ENCODE data around the gene MAP3K13.

Gene MAP3K13

DNA sequence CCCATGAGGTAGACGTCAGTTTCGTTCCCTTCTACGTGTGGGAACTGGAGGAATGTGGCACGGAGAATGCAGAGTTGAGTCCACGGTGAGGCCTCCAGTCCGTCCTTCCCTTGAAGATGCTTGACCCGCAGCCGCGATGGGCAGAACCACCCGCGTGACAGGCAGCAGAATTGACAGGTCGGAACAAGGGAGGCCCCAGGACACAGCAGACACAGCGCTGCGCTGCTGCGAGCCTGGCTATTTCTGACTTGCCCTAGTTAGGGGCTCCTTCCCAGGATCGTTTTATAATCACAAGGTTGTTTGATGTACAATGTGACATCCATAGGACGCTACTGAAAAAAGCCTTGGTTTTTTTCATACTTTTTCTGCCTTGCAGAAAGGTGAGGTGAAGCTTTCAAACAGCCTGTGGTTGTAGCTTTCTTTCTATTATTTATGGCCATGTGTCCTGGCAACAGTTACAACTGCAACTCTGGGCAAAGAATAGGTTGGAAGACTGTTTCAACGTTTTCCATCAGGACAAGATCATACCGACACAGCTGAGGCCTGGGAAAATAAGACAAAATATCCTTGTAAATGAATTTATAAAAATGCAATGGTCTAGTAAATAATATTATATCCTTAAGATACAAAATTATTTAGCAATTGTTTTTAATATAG is 145.5 kb downstream of the MAP3K13 start:
- no peak for DNase-seq (ENCODE audit: low spot score)

DNA sequence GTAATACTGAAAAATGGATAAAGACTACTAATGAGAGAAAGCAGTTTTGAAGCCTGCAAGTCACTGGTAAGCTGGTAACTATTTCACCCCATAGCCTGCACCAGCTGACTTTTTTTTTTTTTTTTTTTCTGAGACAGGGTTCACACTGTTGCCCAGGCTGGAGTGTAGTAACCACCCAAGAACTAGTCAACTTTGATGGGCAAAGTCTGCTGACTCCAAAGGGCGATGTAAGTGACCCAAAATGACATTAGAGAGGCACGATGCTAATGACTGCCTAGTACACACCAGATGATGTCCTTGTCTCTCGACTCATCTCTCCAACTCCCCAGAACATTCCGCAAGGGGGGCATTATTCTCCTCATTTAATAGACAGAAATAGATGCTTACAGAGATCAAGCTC is 148.8 kb downstream of the MAP3K13 start:
- DNase-seq (ENCODE audit: low spot score): no peak

DNA sequence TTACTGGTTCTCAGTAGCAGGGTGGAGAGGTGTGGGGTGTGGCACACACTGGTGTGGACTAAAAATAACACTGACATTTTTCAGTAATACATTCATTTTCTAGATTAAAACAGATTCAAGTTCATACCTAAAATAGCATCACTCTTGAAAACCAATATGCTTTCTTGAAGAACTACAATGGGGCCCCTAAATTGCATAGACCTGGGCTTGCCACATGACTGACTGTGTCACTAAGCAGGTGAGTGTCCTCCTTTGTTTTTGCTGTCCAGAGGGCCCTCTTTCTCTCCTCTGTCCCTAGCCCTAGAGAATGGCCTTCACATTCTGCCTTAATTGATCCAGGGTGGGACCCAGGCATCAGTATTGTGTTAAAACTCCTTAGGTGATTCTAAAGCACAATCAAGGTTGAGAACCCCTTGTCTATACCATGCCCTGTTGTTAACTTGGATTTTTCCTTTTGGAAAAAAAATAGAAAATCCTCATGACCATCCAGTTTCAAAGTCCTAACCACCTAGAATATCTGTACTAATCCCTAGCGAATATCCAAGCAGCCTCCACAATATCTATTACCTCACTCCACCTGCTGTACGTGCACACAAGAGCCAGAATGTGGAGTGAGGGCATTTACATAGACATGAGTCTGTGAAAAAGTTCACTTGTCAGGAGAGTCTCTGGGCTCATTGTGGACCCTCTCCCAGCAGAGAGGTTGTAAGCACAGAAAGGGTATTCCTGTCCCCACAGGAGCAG is 154.6 kb downstream of the MAP3K13 start:
- no peak for DNase-seq (ENCODE audit: low spot score)

DNA sequence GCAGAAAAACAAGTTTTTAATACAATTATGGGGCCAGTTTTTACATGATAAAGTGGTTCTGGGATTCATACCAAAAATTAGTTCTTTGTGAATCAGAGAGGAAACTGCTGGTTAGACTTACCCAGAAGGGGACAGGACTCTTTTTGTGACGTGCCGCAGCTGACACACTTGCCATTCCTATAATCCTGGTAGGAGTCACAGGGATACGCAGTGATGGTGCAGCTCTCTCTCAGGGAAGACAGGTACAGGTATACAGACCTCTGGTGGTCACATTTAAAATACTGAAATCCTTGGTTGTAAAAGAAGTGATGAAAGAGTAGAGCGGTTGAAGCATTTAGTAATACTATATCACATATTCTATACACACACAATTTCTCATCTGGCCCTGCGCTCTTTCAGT is 156.1 kb downstream of the MAP3K13 start:
- no peak for DNase-seq (ENCODE audit: low spot score)

DNA sequence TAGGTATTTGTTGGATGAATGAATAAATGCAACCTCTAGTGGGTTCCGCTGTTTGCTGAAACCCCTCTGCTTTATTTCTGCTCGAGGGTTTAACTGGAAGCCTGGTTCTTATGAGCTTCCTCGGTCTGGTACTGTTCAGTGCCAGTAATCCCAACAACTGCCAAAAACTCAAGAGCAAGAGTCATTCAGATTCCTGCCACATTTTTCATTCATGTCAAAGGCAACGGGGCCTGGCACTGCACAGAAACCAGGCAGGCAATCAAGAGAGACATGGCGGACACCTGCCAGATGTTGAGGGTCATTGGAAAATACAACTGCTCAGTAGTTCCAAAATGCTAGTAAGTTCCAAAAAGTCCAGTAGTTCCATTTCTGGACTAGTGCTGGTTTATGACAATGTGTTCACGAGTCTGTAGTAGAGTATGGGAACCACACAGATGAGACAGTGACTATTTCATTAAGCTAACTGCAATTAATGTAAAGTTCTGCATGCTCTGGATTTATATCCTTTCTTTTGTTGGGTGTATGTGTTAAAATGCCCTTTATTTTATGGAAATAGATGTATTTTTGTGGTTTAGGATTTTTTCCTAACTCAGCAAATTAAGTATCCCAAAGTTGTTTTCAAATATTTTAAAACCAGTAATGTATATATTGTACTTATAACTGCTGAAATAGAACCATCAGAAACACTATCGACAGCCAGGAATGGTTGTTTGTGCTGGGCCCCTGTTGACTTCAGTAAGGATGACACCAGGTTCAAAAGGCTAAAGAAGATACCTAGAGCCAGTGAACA is 158.6 kb downstream of the MAP3K13 start:
- no peak for DNase-seq (ENCODE audit: low spot score)

DNA sequence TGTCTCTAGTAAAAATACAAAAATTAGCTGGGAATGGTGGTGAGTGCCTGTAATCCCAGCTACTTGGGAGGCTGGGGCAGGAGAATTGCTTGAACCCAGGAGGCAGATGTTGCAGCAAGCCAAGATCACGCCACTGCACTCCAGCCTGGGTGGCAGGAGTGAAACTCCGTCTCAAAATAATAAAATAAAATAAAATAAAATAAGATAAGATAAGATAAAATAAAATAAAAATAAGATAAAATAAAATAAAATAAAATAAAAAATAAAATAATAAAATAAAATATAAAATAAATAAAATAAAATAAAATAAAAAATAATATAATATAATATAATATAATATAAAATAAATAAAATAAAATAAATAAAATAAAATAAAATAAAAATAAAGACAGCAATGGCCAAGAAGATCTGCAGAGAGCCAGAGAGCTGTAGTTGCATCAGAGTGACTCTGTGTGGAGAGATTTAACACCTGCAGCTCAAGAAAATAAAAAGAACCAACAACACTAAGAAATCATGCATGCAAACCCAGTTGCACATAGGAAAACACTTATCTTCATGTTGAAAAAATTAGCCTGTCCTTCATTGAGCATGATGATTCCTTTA is 163.5 kb downstream of the MAP3K13 start:
- no peak for DNase-seq (ENCODE audit: low spot score)

DNA sequence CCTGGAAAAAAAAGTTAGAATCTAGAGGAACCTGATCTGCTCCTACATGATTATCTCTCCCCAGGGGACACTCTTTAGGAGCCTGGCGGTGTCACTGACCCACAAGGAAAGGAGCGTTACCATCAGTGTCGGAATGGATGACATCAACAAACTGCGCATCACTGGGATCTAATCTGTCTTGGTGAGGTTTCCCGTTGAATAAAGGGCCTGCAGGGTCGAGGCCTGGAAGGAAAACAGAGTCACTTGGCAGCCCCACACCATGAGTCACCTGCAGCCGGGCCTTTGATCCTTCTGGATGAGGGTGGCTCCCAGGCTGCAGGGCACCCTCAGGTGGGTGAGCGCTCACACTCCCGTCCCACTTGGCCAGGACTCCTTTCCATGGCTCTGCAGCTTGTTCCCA is 164.4 kb downstream of the MAP3K13 start:
- DNase-seq (ENCODE audit: low spot score): no peak

DNA sequence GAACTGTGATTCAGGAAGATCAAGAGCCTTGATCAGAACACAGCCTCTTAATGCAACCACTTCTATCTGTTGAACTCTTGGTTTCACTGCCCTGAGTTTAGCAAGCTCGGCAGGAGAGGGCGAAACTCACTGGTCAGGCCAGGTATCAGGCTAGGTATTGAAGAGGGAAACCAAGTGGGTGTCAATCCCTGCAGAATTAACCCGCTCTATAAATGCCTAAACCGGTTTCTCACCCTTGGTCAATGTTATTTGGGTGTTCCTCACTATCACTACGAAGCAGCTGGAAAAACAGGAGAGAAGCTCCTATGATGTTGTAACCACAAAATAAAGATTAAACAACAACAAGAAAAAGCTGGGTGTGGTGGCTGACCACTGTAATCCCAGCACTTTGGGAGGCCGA is 165.6 kb downstream of the MAP3K13 start:
- DNase-seq (ENCODE audit: low spot score): no peak

DNA sequence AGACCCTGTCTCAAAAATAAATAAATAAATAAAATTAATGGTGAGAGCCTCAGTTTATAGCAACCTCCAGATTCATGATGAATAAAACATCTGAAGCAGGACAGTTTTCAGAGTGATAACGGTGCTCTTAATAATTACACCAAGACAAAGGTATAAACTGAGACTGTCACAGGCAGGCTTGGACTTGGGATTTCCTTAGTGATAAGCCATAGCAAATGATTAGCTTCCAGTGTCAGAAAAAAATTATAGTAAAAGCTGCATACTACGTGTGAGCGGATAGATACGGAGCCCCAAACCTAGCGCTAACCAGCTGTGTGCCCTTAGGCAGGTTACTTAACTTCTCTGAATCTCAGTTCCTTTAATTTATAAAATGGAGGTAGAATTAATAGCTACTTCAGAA is 167.9 kb downstream of the MAP3K13 start:
- DNase-seq (ENCODE audit: low spot score): no peak

DNA sequence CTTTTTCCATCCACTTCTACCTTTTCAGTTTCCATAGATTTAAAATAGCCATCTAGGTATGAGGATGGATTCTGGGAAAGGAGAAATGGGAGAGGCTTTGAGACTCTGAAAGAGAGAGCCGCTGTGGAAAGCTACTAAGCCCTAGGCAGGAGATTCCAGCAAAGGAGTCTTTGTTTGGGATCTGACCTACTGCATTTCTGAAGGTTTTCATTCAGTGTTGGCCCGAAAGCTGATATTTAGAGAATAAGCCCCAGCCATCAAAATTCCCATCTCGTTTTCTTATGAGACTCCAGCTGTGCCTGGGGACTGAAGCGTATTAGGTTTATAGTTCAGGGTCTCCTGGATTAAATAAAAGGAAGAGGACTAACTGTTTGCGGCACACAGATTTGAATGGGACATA is 170.0 kb downstream of the MAP3K13 start:
- no peak for DNase-seq (ENCODE audit: low spot score)

DNA sequence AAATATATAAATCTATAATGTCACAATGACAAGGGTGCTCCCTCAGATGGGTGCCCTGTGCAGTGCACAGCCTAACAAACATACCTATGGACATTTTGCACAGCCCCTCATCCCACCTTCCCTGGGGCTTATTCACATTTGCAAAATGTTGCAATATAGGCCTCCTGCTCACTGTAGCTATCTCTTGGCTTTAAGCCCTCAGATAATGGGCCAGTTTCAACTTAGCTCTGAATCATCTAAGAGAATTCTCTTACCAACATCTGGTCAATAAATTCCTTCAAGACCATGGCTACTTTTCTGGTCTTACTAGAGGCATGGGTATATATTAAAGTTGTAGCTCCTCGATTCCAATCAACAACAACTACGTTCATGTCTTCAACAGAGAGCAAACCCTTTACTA is 171.6 kb downstream of the MAP3K13 start:
- no peak for DNase-seq (ENCODE audit: low spot score)

DNA sequence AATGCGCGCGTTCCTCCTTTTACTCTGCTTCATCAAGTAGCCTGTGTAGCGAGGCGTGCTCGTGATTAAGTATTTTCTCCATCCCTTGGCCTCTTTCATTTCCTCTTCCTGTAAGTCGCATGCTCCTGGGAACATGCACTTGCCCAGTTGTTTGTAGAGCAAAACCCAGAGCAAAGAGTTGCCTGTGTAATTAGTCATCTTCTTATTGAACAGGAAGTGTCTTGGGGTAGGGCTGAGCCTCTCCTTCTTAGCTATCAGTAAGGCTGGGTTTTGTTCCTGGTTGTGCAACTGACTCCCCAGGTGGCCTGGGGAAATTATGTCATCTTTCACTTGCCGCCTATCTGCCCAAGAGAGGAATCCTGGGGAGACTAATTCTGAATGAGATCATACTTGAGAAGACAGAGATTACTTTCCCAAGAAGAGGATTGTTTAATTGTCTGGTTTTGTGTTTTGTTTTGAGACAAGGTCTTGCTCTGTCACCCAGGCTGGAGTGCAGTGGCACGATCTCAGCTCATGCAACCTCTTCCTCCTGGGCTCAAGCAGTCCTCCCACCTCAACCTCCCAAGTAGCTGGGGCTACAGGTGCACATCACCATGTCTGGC is 174.5 kb downstream of the MAP3K13 start:
- no peak for DNase-seq (ENCODE audit: low spot score)

Data from left forelimb (tissue), 1 donor.